HCT116 (cell line): ENCODE data around the gene LINGO4.

Source experiments
- CTCF ChIP-seq, 3 experiments: fragments of 200-600 bp in 1 of 3; sonication (generic) in 1 of 3; IDR thresholded peaks in 2 of 3; conservative IDR thresholded peaks in 1 of 3; 2 replicates each; pipeline ENCODE4 v1.5.1; 2012 to 2017; ENCODE audit warnings: low read depth in 2 of 3, low read length in 2 of 3, antibody characterized with exemption in 1 of 3, borderline replicate concordance in 1 of 3, control low read depth in 1 of 3, mild to moderate bottlenecking in 1 of 3, mixed read lengths in 1 of 3, mixed run types in 1 of 3, moderate library complexity in 1 of 3; ENCODE audit not compliant: insufficient read depth in 1 of 3
- ELF1 ChIP-seq: IDR thresholded peaks from 2 replicates; pipeline ENCODE4 v1.6.1; 2012; ENCODE audit warnings: low read depth, borderline replicate concordance
- EZH2 ChIP-seq: fragments of 200-600 bp; sonication (generic); IDR thresholded peaks from 2 replicates; pipeline ENCODE4 v1.6.1; 2017; ENCODE audit warnings: antibody characterized with exemption, mixed run types
- EZH2phosphoT487 ChIP-seq: fragments of 200-600 bp; IDR thresholded peaks from 2 replicates; pipeline ENCODE4 v1.6.1; 2018; ENCODE audit warnings: antibody characterized with exemption, borderline replicate concordance
- POLR2A ChIP-seq: IDR thresholded peaks from 2 replicates; pipeline ENCODE4 v1.7.0; 2011; ENCODE audit warnings: borderline replicate concordance; ENCODE audit not compliant: insufficient read depth, insufficient read length; ENCODE audit errors: extremely low read depth
- POLR2AphosphoS5 ChIP-seq: IDR thresholded peaks from 2 replicates; pipeline ENCODE4 v1.6.1; 2011; ENCODE audit warnings: mild to moderate bottlenecking, low read depth, low read length, moderate library complexity
- RAD21 ChIP-seq: IDR thresholded peaks from 2 replicates; pipeline ENCODE4 v1.6.1; 2012; ENCODE audit warnings: low read depth, mild to moderate bottlenecking
- REST ChIP-seq: IDR thresholded peaks from 2 replicates; pipeline ENCODE4 v1.6.1; 2012; ENCODE audit warnings: low read depth
- SP1 ChIP-seq: IDR thresholded peaks from 2 replicates; pipeline ENCODE4 v1.6.1; 2012; ENCODE audit warnings: low read depth
- YY1 ChIP-seq: IDR thresholded peaks from 2 replicates; pipeline ENCODE4 v1.6.1; 2011; ENCODE audit warnings: low read length, low read depth, moderate library complexity, mild to moderate bottlenecking; ENCODE audit not compliant: insufficient replicate concordance; ENCODE audit errors: extremely low read depth
- ZNF274 ChIP-seq: fragments of 200-500 bp; sonication (Bioruptor generic); IDR thresholded peaks from 2 replicates; pipeline ENCODE4 v1.6.1; 2014; ENCODE audit warnings: mild to moderate bottlenecking, low read depth, low read length, inconsistent platforms
- TF ChIP-seq, protein P1 (sequence below): IDR thresholded peaks from 2 replicates; pipeline ENCODE4 v1.6.1; 2012
- TF ChIP-seq, protein P2 (sequence below): IDR thresholded peaks from 2 replicates; pipeline ENCODE4 v1.6.1; 2012

DNA sequence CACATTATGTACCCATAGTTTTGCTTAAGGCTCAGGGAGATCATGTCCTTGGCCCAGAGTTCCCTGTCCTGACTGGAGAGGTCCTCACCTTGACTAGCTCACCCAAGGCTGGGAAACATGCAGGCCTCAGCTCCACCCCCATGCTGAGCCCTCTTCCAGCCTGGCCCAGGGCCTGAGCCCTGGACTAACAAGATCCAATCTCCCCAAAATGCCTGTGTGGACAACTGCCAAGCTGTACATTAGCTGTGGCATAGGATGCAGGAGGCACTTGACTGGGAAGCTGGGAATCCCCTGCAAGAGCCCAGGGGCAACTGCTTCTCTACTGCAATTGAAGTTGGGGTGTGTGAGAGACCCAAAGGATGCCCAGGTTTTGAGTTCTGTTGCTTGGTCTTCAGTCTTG lies 2.1 kb downstream of the LINGO4 start:
- no peak for TF ChIP-seq CTCF (IDR thresholded peaks at IDR 0.05 in 2 of 3, conservative IDR thresholded peaks at IDR 0.05 in 1 of 3; ENCODE audit: borderline replicate concordance in 1 of 3, insufficient read depth in 1 of 3, low read depth in 2 of 3, low read length in 2 of 3)
- TF ChIP-seq, protein P1, sequence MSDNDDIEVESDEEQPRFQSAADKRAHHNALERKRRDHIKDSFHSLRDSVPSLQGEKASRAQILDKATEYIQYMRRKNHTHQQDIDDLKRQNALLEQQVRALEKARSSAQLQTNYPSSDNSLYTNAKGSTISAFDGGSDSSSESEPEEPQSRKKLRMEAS, result no peak
- TF ChIP-seq POLR2AphosphoS5, result no peak
- no peak for TF ChIP-seq EZH2phosphoT487
- no peak for TF ChIP-seq YY1
- TF ChIP-seq, protein P2, sequence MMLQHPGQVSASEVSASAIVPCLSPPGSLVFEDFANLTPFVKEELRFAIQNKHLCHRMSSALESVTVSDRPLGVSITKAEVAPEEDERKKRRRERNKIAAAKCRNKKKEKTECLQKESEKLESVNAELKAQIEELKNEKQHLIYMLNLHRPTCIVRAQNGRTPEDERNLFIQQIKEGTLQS, result no peak
- no peak for TF ChIP-seq EZH2
- no peak for TF ChIP-seq POLR2A
- TF ChIP-seq ELF1, result no peak
- no peak for TF ChIP-seq ZNF274
- no peak for TF ChIP-seq RAD21
- TF ChIP-seq SP1, result no peak
- no peak for TF ChIP-seq REST
